T-helper 17 cell (primary cell): ENCODE results near the gene SHC4. TPM values are rescaled to one million over a fixed set of nuclear protein-coding genes. Genes with fewer than 3 reads are reported as not detected.
A peak's percentile ranks its signal among the peaks of the same experiment; 100 is the strongest.

Experiments used
- ATAC-seq: fragments of 150-1000 bp; cut with Tn5 transposase; 2 replicates; pipeline ENCODE4 v1.10.0; 2021; ENCODE audit warnings: mild to moderate bottlenecking, moderate library complexity
- DNase-seq, 3 donors: peaks; one replicate each; pipeline versions ENCODE4 v3.0.0 to v3.0.0-alpha.2; 2020 to 2021
- H3K9me3 ChIP-seq: one replicate; pipeline ENCODE4 v1.7.0; 2013; ENCODE audit warnings: low read length, mild to moderate bottlenecking; ENCODE audit not compliant: control insufficient read depth, poor library complexity, severe bottlenecking
- H3K27ac Mint-ChIP-seq: one replicate; pipeline ENCODE4 v1.8.0; 2022; ENCODE audit warnings: mild to moderate bottlenecking, moderate library complexity, mixed read lengths
- H3K27me3 Mint-ChIP-seq: one replicate; pipeline ENCODE4 v1.8.0; 2022; ENCODE audit warnings: mixed read lengths
- H3K36me3 Mint-ChIP-seq: one replicate; pipeline ENCODE4 v1.8.0; 2022; ENCODE audit warnings: low read depth, mixed read lengths
- H3K4me1 Mint-ChIP-seq: one replicate; pipeline ENCODE4 v1.8.0; 2022; ENCODE audit warnings: mild to moderate bottlenecking, mixed read lengths
- H3K4me3 Mint-ChIP-seq: one replicate; pipeline ENCODE4 v1.8.0; 2022; ENCODE audit warnings: mild to moderate bottlenecking, moderate library complexity, mixed read lengths
- total RNA-seq, 4 donors: library from RNA in 2 of 4; stranded (reverse) in 2 of 4; gene quantifications; one replicate each; pipeline ENCODE4 v1.2.3 and lab custom pipeline; 2022 to 2026

SHC4 gene
- total RNA-seq, 2 donors from 2014 or later: 0.12 TPM; not detected in 1

DNA sequence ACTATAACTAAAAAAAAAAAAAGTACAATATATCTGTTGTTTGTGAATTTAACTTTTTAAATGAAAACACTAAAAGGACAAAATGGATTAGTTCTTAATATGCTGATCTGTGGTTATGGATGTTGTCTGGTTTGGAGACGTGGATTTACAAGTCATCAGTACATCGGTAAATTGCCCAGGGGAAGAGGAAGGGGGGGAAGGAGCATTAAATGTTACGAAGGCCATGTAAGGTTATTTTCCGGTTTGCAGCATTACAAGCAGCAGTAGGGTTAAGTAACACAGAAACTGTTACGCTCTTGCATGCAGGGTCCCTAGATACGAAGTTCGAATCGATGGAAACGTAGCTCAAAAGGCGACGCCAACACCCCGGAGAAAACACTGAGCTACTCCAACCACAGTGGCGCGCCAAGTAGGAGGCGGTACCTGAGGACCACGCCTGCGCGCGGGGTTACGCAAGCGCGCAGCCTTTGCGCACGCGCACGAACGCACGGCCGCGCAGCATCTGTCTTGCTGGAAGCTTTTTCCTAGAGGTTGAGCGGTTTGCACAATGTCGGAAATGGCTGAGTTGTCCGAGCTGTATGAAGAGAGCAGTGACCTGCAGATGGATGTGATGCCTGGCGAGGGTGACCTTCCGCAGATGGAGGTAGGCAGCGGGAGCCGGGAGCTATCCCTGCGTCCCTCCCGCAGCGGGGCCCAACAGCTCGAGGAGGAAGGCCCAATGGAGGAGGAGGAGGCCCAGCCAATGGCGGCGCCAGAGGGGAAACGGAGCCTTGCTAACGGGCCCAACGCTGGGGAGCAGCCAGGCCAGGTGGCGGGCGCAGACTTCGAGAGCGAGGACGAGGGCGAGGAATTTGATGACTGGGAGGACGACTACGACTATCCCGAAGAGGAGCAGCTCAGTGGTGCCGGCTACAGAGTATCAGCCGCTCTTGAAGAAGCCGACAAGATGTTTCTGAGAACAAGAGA is 85.8 kb downstream of the SHC4 start, which contains the start of gene EID1:
Gene EID1, plus strand, starts transcription at position 505 of the 966 bp plus-strand sequence. Its CDS starts 43 bp downstream, at position 548.
- H3K27ac Mint-ChIP-seq: peak within 1 kb of the TSS; percentile 97
- H3K4me1 Mint-ChIP-seq: peaks cover 17% of the 10 kb centered on the region
- peaks cover 2% of the 10 kb centered on the region for H3K36me3 Mint-ChIP-seq
- DNase-seq (peak; percentile 87 to 90 (median 89)), ATAC-seq (peak; percentile 94)
- H3K27me3 Mint-ChIP-seq: peaks cover 25% of the 10 kb centered on the region
- no peaks in the 10 kb centered on the region for H3K9me3 ChIP-seq
- H3K4me3 Mint-ChIP-seq: peak within 1 kb of the TSS; percentile 95

DNA sequence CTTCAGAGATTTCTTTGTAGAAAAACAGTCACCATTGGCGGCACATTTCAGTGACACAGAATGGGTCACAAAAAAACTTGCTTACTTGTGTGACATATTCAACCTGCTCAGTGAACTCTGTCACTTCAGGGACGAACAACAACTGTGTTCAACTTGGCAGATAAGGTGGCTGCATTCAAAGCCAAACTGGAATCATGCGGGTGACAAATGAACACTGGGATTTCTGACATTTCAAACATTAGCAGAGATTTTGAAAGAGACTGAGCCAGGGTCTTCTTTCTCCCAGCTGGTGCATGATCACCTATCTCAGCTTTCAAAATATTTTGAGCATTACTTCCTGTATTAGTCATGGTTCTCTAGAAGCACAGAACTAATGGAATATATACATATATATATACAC is 87.7 kb downstream of the SHC4 start:
- Mint-ChIP-seq H3K27ac (no peak overlapping the region), H3K4me1 (peaks cover 17% of the 10 kb centered on the region), H3K36me3 (peaks cover 2% of the 10 kb centered on the region), H3K27me3 (peaks cover 41% of the 10 kb centered on the region), H3K4me3 (no peak overlapping the region)
- ATAC-seq (no peak), DNase-seq (no peak)
- no peaks in the 10 kb centered on the region for H3K9me3 ChIP-seq

DNA sequence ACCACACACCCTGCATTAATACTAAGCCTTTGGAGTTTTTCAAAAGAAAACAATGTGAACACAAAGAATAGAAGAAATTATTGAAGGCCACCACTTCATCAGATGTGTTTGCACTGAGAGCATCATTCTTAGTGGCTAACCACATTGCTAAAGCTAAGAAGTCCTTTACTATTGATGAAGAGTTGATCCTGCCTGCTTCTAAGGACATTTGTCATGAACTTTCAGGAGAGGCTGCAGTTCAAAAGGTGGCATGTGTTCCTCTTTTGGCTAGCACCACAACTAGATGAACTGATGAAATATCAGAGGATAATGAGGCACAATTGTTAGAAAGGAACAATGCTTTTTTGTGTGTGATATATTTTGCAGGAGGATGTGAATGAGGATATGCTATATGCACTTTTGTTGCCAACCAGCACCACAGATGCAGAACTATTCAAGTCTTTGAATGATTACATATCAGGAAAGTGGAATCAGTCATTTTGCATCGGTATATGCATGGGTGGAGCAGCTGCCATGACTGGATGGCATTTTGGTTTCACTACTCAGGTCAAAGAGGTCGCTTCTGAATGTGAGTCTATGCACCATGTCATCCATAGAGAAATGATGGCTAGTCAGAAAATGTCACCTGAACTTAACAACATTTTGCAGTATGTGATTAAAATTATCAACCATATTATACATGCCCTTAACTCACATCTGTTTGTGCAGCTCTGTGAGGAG is 88.3 kb downstream of the SHC4 start:
- peaks cover 17% of the 10 kb centered on the region for H3K4me1 Mint-ChIP-seq
- peaks cover 47% of the 10 kb centered on the region for H3K27me3 Mint-ChIP-seq
- no peak for ATAC-seq
- no peak overlapping the region for H3K27ac Mint-ChIP-seq
- no peaks in the 10 kb centered on the region for H3K9me3 ChIP-seq
- DNase-seq: no peak
- H3K4me3 Mint-ChIP-seq: no peak overlapping the region
- peaks cover 4% of the 10 kb centered on the region for H3K36me3 Mint-ChIP-seq

DNA sequence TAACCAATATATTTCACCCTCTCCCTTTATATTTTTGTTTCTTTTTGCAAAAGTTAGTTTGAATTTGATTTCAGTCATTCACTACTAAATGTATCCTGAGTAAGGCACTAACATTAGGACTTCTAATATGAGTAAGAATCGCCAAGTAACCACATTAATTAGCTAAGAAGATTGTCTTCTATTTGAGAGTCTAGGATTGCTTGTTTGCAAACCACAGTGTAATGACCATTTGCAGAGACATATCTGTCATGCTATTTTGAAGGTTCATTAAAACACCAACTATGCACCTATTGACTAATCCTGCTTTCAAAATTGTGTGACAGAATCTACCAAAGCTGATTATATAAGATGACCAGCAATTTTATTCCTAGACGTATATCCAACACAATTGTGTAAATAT is 91.1 kb downstream of the SHC4 start:
- ATAC-seq (no peak), DNase-seq (no peak)
- Mint-ChIP-seq H3K4me1 (peaks cover 2% of the 10 kb centered on the region), H3K36me3 (peaks cover 2% of the 10 kb centered on the region), H3K27ac (no peak overlapping the region), H3K27me3 (peaks cover 75% of the 10 kb centered on the region), H3K4me3 (no peak overlapping the region)
- no peaks in the 10 kb centered on the region for H3K9me3 ChIP-seq

DNA sequence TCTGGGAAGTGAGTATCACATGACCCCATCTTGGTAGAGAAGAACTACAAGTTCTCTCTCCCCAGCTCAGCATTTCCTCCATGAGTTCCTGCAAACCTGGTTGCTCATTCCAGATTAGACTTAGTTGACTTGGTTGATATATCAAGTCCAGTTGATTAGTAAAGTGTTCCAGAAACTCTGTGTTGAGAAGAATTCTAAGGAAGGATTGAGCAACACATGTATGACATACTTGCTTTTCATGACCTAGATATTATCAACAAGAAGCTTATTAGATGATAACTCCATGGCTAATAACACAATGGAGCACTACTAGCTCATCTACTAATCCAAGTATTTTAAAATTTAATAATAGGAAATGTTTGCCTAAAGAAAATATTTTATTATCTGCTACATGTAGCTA is 92.2 kb downstream of the SHC4 start:
- H3K27ac Mint-ChIP-seq: no peak overlapping the region
- ATAC-seq: no peak
- H3K4me1 Mint-ChIP-seq: no peaks in the 10 kb centered on the region
- no peaks in the 10 kb centered on the region for H3K9me3 ChIP-seq
- peaks cover 81% of the 10 kb centered on the region for H3K27me3 Mint-ChIP-seq
- H3K36me3 Mint-ChIP-seq: peaks cover 2% of the 10 kb centered on the region
- H3K4me3 Mint-ChIP-seq: no peak overlapping the region
- DNase-seq: no peak

DNA sequence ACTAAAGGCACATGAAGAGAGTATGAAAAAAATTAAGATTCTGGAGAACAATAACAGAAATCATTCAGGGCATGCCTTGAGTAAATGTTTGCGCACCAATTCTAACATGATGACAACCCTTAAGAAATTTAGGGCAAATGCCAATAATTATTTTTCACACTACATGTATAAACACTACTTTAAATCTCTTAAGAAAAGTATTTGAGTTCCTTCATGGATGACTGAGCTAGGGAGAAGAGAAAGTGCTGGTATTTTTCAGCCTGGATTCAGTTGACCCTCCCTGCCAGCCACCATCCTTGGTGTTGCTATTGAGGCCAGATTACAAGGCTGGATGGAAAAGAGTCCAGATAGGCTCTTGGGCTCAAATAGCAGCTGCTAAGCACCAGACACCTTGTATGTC is 93.8 kb downstream of the SHC4 start:
- H3K27me3 Mint-ChIP-seq: peaks cover 85% of the 10 kb centered on the region
- no peak overlapping the region for H3K27ac Mint-ChIP-seq
- no peak for ATAC-seq
- no peak for DNase-seq
- H3K4me1 Mint-ChIP-seq: no peaks in the 10 kb centered on the region
- peaks cover 6% of the 10 kb centered on the region for H3K36me3 Mint-ChIP-seq
- H3K9me3 ChIP-seq: no peaks in the 10 kb centered on the region
- no peak overlapping the region for H3K4me3 Mint-ChIP-seq

DNA sequence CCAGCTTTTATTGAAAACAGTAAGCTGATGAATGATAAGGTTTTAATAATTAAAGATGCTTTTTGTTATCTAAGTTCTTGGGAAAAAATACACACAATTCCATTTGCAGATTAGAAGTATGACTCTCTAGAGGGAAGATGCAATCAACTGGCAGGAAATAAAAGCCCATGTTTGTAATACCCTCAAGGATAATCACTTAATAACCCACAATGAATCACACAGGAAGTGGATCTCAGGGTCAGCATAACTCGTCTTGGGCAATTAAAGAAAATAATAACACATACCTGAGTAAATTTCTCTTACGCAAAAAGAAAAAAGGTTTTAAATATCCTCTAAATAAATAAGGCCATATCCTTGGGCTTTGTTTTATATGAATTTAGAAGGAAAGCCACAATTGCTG is 95.2 kb downstream of the SHC4 start:
- Mint-ChIP-seq H3K27ac (no peak overlapping the region), H3K27me3 (peaks cover 76% of the 10 kb centered on the region)
- ATAC-seq: no peak

DNA sequence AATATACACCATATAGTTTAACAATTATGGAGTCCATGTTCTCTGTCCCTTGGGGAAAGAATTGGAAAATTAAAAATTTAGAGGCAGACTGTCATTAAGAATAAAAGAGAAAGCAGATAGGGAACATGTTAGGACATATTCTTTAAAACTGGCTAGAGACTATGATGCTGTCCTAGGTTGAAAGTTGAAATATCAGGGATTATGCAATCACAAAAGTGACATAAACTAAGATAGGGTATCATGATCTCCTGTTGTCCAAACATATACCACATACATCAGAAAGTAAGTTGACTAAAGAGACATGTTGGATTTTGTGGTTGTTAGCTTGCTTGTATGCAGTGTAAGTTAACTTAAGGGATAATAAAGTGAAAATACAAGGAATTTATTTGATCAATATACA is 95.7 kb downstream of the SHC4 start:
- no peak overlapping the region for H3K4me3 Mint-ChIP-seq
- H3K27me3 Mint-ChIP-seq: peaks cover 70% of the 10 kb centered on the region
- H3K9me3 ChIP-seq: no peaks in the 10 kb centered on the region
- DNase-seq (no peak), ATAC-seq (no peak)
- H3K27ac Mint-ChIP-seq: no peak overlapping the region
- peaks cover 2% of the 10 kb centered on the region for H3K4me1 Mint-ChIP-seq
- H3K36me3 Mint-ChIP-seq: peaks cover 6% of the 10 kb centered on the region

More for the DNA sequence above, 95.2 kb downstream of the SHC4 start:
- DNase-seq: no peak
- H3K36me3 Mint-ChIP-seq: peaks cover 6% of the 10 kb centered on the region
- H3K4me1 Mint-ChIP-seq: peaks cover 2% of the 10 kb centered on the region
- no peak overlapping the region for H3K4me3 Mint-ChIP-seq
- no peaks in the 10 kb centered on the region for H3K9me3 ChIP-seq

DNA sequence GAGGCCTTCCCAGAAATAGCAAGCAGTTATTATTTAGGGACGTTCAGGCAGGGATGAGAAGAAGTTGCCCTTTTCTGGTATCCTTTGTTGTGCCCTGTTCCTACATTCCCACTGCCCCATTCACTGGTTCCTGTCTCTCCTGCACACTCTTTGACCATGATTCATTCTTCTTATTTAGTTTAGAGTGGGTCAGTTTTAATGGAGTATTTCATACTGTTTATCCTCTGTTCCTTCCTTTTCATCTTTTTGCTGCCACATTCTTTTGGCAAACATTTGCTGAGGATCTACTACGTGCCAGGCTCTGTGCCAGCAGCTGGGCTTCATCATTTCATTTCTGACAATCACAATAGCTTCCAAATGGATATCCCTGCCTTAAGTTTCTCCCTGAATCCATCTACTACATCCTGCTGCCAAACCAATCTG is 97.6 kb downstream of the SHC4 start:
- Mint-ChIP-seq H3K36me3 (peaks cover 6% of the 10 kb centered on the region), H3K4me3 (no peak overlapping the region), H3K27me3 (peaks cover 55% of the 10 kb centered on the region), H3K4me1 (peaks cover 7% of the 10 kb centered on the region), H3K27ac (no peak overlapping the region)
- ATAC-seq: no peak
- no peaks in the 10 kb centered on the region for H3K9me3 ChIP-seq
- DNase-seq: no peak

DNA sequence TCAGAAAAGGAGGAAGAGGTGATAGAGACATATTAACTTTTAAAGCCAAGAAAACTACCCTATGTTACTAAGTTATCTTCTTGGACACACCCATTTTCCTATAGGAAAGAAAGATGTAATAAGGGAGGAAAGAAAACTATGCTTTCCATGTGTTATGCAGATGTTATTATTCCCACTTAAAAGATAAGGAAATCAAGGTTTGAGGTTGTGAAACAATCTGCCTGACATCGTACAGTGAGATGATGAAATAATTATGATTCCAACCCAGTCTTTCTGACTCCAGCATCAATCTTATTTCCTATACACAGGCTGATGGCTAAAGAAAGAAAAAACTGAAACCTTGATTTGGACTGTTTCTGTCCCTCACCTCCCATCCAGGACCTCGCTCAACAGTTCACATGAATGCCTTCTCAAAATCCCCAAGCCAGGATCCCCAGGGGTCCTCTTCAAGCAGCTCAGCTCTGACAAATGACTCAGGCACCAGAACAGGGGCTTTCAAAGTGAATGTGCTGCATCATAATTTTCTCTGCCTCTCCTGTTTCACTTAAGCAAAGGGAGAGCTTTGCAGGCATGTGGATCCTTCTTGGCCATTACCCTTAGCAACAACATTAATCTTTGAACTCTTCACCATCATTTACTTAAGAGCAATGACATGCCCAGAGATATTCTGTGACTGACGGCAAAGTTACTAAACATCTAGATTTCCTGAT is 98.2 kb downstream of the SHC4 start:
- DNase-seq: no peak
- H3K27me3 Mint-ChIP-seq: peaks cover 49% of the 10 kb centered on the region
- H3K9me3 ChIP-seq: no peaks in the 10 kb centered on the region
- H3K4me3 Mint-ChIP-seq: no peak overlapping the region
- ATAC-seq: no peak
- peaks cover 7% of the 10 kb centered on the region for H3K4me1 Mint-ChIP-seq
- H3K27ac Mint-ChIP-seq: no peak overlapping the region
- H3K36me3 Mint-ChIP-seq: peaks cover 4% of the 10 kb centered on the region

DNA sequence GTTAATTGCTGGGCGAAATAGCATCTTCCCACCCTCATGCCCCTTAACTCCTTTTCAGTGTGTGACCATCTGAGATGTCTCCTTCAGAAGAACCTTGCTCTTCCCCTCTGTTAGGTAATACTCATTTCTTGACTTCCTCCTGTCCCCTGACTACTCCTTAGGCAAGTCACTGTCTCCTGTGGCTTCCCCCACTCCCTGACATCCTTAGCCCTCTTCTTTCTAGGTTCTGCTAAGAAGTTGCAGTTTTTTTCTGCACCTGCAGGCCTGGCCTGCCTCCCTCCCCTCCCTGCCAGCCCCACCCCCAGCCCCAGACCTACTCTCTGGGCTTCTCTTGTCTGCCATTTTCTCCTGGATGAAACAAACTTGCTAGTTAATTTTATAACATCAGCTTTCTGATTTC is 101.0 kb downstream of the SHC4 start:
- H3K4me1 Mint-ChIP-seq: peaks cover 7% of the 10 kb centered on the region
- H3K36me3 Mint-ChIP-seq: peaks cover 4% of the 10 kb centered on the region
- no peak overlapping the region for H3K27ac Mint-ChIP-seq
- H3K9me3 ChIP-seq: no peaks in the 10 kb centered on the region
- ATAC-seq: no peak
- peaks cover 34% of the 10 kb centered on the region for H3K27me3 Mint-ChIP-seq
- no peak overlapping the region for H3K4me3 Mint-ChIP-seq
- no peak for DNase-seq

DNA sequence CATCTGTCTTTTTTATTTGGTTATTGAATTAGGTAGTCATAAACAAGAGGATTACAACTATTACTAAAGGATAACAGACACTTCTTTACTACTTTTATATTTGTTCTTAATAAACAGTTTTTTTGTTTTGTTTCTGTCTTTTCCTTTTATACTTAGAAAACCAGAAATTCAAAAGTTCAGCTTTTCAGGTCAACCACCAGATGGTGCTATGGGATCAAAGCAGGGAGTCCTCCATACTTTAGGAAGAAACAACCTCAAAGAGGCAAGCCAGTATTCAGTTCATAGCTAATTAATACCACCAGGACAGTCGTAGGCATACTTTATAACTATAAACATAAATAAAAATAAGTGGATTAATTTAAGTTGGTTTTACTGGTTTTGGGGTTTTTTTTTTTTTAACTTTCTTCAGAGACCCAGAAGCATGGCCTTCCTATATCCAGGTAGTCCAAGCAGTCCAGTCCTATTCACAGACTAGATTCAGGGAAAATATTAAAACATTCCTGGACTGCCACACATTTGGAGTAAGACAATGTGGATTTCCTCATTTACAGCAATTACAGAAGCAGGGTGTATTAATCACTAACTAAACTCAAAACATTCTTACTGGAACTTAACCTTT is 101.8 kb downstream of the SHC4 start:
- Mint-ChIP-seq H3K4me1 (peaks cover 7% of the 10 kb centered on the region), H3K27me3 (peaks cover 31% of the 10 kb centered on the region), H3K27ac (no peak overlapping the region), H3K4me3 (no peak overlapping the region), H3K36me3 (peaks cover 4% of the 10 kb centered on the region)
- ATAC-seq (peak; percentile 80), DNase-seq (peak in 1 of 3 donors; percentile 38)
- no peaks in the 10 kb centered on the region for H3K9me3 ChIP-seq
